NOMO-1 treated with dmso at 0.1 percent for 144 hours (cell line): ENCODE measurements around the gene REX1BD.

Source experiments
- DNase-seq: peaks from one replicate; lab custom pipeline; 2025; ENCODE audit not compliant: unreplicated experiment; lab: John Stamatoyannopoulos, UW

The REX1BD gene

GRCh38 chr19:18613589-18614234 lies 25.1 kb downstream of the REX1BD start:
- DNase-seq = no peak

- DNase-seq = no peak
Observed at GRCh38 chr19:18616023-18616422, 27.4 kb downstream of the REX1BD start.

GRCh38 chr19:18617562-18617961 lies 29.0 kb downstream of the REX1BD start:
- DNase-seq = no peak

- DNase-seq = no peak
Observed at GRCh38 chr19:18618236-18618635, 29.6 kb downstream of the REX1BD start.

GRCh38 chr19:18620311-18620710 lies 31.7 kb downstream of the REX1BD start:
- no peak for DNase-seq

GRCh38 chr19:18620902-18621301 lies 32.3 kb downstream of the REX1BD start:
- no peak for DNase-seq

- no peak for DNase-seq
Observed at GRCh38 chr19:18626906-18627305, 38.3 kb downstream of the REX1BD start.

- DNase-seq = no peak
Observed at GRCh38 chr19:18629166-18630088, 40.8 kb downstream of the REX1BD start.

GRCh38 chr19:18633321-18633720 lies 44.7 kb downstream of the REX1BD start:
- no peak for DNase-seq

GRCh38 chr19:18634612-18635297 lies 46.2 kb downstream of the REX1BD start:
- no peak for DNase-seq

- no peak for DNase-seq
Observed at GRCh38 chr19:18635831-18636182, 47.2 kb downstream of the REX1BD start.

- peak; percentile 96 for DNase-seq
Observed at GRCh38 chr19:18636183-18636968, 47.8 kb downstream of the REX1BD start.

GRCh38 chr19:18636969-18637629 lies 48.5 kb downstream of the REX1BD start, which contains the start of gene KLHL26:
KLHL26 (plus strand) TSS chr19:18637028; CDS start chr19:18637055, 27 bp downstream.
- no peak for DNase-seq

- DNase-seq = no peak
Observed at GRCh38 chr19:18637673-18638630, 49.4 kb downstream of the REX1BD start.

- DNase-seq = no peak
Observed at GRCh38 chr19:18639706-18640243, 51.2 kb downstream of the REX1BD start.
